Chondrocyte (in vitro differentiated cells): ENCODE results near the gene WASHC3. TPM values are rescaled to one million over a fixed set of nuclear protein-coding genes. Genes with fewer than 3 reads are reported as not detected.

Experiments used
- DNase-seq: peaks from one replicate; pipeline ENCODE4 v3.0.0; 2021; ENCODE audit warnings: mixed read lengths, low spot score
- H3K27ac Mint-ChIP-seq: one replicate; pipeline ENCODE4 v1.8.0; 2021; ENCODE audit warnings: mild to moderate bottlenecking, moderate library complexity, mixed read lengths; ENCODE audit not compliant: unreplicated experiment
- H3K27me3 Mint-ChIP-seq: 2 replicates; pipeline ENCODE4 v1.8.0; 2021; ENCODE audit warnings: low read depth, mixed read lengths
- H3K36me3 Mint-ChIP-seq: 2 replicates; pipeline ENCODE4 v1.8.0; 2021; ENCODE audit warnings: low read depth, mixed read lengths
- H3K4me1 Mint-ChIP-seq: 2 replicates; pipeline ENCODE4 v1.8.0; 2021; ENCODE audit warnings: low read depth, mild to moderate bottlenecking, mixed read lengths
- H3K4me3 Mint-ChIP-seq: one replicate; pipeline ENCODE4 v1.8.0; 2021; ENCODE audit warnings: mild to moderate bottlenecking, moderate library complexity, mixed read lengths; ENCODE audit not compliant: unreplicated experiment
- H3K9me3 Mint-ChIP-seq: 2 replicates; pipeline ENCODE4 v1.8.0; 2021; ENCODE audit warnings: low read depth, mixed read lengths
- total RNA-seq: library from RNA; stranded (reverse); gene quantifications from 3 replicates; pipeline ENCODE4 v1.2.1, GENCODE V29; 2021
- TF ChIP-seq, protein P1 (sequence below): fragments of 200-600 bp; sonication (generic); IDR thresholded peaks from 2 replicates; pipeline ENCODE4 v1.5.0; 2021; ENCODE audit warnings: antibody characterized with exemption, mild to moderate bottlenecking, moderate library complexity

Gene WASHC3
- total RNA-seq, 1 donor from 2014 or later = 30.6 TPM

DNA sequence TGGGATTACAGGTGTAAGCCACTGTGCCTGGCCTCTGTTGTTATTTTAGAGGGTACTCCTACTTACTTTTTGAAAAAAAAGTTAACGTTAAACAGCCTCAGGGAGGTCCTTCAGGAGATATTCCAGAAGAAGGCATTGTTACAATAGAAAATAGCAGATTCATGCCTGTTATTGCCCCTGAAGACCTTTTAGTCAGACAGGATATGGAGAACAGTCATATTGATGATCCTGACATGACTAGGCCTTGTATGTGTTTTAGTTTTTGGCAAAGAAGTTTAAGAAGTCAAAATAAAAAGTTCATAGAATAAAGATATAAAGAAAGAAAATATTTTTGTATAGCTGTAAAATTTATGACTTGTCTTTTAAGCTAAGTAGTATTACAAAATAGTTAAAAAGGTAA, 45.3 kb downstream of the WASHC3 start:
- DNase-seq = no peak
- no peak overlapping the region for H3K27ac Mint-ChIP-seq
- no peak overlapping the region for H3K4me3 Mint-ChIP-seq
- TF ChIP-seq, protein P1, sequence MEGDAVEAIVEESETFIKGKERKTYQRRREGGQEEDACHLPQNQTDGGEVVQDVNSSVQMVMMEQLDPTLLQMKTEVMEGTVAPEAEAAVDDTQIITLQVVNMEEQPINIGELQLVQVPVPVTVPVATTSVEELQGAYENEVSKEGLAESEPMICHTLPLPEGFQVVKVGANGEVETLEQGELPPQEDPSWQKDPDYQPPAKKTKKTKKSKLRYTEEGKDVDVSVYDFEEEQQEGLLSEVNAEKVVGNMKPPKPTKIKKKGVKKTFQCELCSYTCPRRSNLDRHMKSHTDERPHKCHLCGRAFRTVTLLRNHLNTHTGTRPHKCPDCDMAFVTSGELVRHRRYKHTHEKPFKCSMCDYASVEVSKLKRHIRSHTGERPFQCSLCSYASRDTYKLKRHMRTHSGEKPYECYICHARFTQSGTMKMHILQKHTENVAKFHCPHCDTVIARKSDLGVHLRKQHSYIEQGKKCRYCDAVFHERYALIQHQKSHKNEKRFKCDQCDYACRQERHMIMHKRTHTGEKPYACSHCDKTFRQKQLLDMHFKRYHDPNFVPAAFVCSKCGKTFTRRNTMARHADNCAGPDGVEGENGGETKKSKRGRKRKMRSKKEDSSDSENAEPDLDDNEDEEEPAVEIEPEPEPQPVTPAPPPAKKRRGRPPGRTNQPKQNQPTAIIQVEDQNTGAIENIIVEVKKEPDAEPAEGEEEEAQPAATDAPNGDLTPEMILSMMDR = no peak
- no peaks in the 10 kb centered on the region for H3K9me3 Mint-ChIP-seq
- H3K36me3 Mint-ChIP-seq = peaks cover 11% of the 10 kb centered on the region
- H3K4me1 Mint-ChIP-seq = no peaks in the 10 kb centered on the region
- no peaks in the 10 kb centered on the region for H3K27me3 Mint-ChIP-seq

DNA sequence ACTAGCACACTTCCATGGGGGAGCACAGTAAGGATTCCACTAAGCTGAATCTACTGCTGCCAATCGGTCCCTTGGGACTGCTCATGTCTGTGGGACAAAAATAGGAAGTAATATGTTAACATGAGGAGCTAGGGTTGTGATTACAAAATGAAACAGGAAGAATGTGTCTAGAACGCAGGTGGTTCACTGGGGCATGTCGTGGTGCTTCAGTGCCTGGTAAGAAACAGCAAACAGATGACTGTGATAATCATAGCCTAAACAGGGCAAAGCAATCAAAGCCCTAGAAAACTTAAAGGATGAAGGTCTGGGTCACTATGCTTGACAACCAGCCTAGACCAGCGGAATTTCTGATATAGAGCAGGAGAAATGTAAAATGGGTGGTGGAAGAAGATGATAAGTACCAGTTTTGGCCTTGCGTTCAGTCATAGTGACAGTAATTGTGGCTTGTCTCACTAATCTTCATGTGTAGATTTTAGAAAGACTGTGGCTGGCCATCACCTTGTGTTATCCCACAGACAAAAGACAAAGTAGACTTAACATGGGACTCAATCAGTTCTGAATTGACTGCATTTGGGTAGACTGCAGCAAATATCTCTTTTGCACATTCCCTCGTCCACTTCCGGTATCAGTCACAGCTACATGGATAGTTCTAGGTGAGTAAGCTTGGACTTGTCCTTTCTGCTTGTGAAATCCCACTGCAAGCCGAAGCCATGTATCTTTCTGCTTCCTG, 51.4 kb downstream of the WASHC3 start:
- no peaks in the 10 kb centered on the region for H3K9me3 Mint-ChIP-seq
- no peak overlapping the region for H3K4me3 Mint-ChIP-seq
- DNase-seq = no peak
- no peak overlapping the region for H3K27ac Mint-ChIP-seq
- peaks cover 8% of the 10 kb centered on the region for H3K36me3 Mint-ChIP-seq
- TF ChIP-seq, protein P1 = no peak
- H3K4me1 Mint-ChIP-seq = no peaks in the 10 kb centered on the region
- H3K27me3 Mint-ChIP-seq = no peaks in the 10 kb centered on the region

DNA sequence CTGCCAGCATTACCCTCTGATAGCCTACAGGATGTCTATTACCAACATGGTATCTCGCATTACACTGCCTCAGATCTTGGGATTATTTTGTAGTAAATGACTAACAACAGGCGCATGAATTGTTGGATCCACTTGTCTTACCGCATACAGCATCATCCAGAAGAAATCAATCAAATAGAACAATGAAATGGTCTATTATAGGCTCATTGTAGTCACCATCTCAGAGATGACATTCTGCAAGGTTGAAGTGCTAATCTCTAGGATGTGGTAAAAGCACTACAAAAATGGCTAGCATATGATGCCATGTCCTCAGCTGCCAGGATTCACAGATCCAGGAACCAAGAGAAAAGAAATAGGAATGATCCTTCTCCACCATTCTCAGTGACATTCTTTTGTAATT, 52.0 kb downstream of the WASHC3 start:
- H3K36me3 Mint-ChIP-seq = peaks cover 8% of the 10 kb centered on the region
- H3K27me3 Mint-ChIP-seq = no peaks in the 10 kb centered on the region
- no peak overlapping the region for H3K27ac Mint-ChIP-seq
- TF ChIP-seq, protein P1 = no peak
- no peaks in the 10 kb centered on the region for H3K4me1 Mint-ChIP-seq
- DNase-seq = no peak
- H3K4me3 Mint-ChIP-seq = no peak overlapping the region
- H3K9me3 Mint-ChIP-seq = no peaks in the 10 kb centered on the region

DNA sequence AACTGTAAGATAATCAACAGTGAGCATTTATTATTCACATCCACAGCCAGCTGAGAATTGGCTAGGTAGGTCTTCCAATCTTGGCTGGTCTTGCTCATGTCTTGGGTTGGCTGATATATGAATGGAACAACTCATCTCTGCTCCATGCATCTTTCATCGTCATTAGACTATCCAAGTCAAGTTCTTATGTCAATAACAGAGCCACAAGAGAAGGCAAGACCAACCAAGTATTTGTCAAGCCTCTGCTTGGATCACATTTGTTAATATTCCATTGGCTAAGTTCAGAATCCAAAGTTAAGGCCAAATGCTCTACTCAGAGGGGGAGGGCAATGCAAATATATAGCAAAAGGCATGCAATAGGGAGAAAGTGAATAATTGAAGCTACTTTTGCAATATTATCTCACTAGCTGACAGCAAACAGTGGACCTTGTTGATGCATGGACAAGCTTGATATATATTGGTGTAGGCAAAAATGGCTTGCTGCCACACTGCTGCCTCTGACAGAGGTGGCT, 53.1 kb downstream of the WASHC3 start:
- Mint-ChIP-seq H3K27me3 (no peaks in the 10 kb centered on the region), H3K9me3 (no peaks in the 10 kb centered on the region), H3K27ac (no peak overlapping the region), H3K4me3 (no peak overlapping the region), H3K4me1 (no peaks in the 10 kb centered on the region), H3K36me3 (peaks cover 8% of the 10 kb centered on the region)
- no peak for DNase-seq
- TF ChIP-seq, protein P1 = no peak

DNA sequence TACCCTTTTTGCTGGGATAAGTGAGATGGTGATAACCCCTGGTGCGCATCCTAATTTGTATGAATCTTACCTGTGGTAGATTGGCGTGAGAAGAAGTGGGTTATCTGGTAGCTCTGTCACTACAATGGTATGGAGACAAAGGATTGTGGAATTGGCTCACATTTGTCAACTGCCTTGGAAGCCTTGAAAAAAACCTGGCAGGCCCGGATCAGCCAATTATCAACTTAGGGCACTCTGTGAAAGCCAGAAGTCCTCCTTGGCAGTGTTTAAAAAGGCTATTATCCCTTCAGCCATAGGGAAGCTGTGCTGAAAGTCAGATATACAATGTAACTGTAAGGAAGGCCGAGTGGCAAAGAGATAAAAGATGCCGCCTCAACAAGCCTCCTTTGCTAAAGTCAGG, 56.5 kb downstream of the WASHC3 start:
- no peaks in the 10 kb centered on the region for H3K9me3 Mint-ChIP-seq
- H3K27ac Mint-ChIP-seq = no peak overlapping the region
- H3K4me1 Mint-ChIP-seq = no peaks in the 10 kb centered on the region
- DNase-seq = no peak
- TF ChIP-seq, protein P1 = no peak
- H3K27me3 Mint-ChIP-seq = no peaks in the 10 kb centered on the region
- H3K36me3 Mint-ChIP-seq = peaks cover 4% of the 10 kb centered on the region
- no peak overlapping the region for H3K4me3 Mint-ChIP-seq
